H1 (cell line): ENCODE measurements around the gene DOCK3. TPM values are rescaled to one million over a fixed set of nuclear protein-coding genes. Genes with fewer than 3 reads are reported as not detected.

Source experiments
- CTCF ChIA-PET: fragments of 300-600 bp; sonication (Branson Sonifier 250); formaldehyde crosslinking; loops from one replicate; lab custom pipeline; 2021; ENCODE audit not compliant: partially characterized antibody; lab: Charles Lee
- POLR2A ChIA-PET: fragments of 300-600 bp; sonication (Branson Sonifier 250); formaldehyde crosslinking; loops from one replicate; lab custom pipeline; 2021; ENCODE audit warnings: inconsistent platforms; ENCODE audit not compliant: partially characterized antibody; lab: Charles Lee
- DNase-seq, 2 experiments: peaks; one replicate each; pipeline versions ENCODE4 v3.0.0 to v3.0.0-alpha.2; 2010 to 2022; ENCODE audit warnings: low spot score in 2 of 2, low read depth in 1 of 2, mixed read lengths in 1 of 2
- FAIRE-seq: peaks from 2 replicates; lab custom pipeline; 2011; peaks lifted over from hg19 to GRCh38; lab: Jason Lieb, UNC
- H2AFZ ChIP-seq: 2 replicates; pipeline ENCODE4 v1.8.1; 2012; ENCODE audit warnings: low read length, inconsistent platforms
- H2AK5ac ChIP-seq: 2 replicates; pipeline ENCODE4 v1.6.1; 2013; ENCODE audit warnings: low read depth, low read length
- H2BK120ac ChIP-seq: replicated peaks from 2 replicates; pipeline ENCODE3; 2013; ENCODE audit warnings: low read depth, low read length, inconsistent platforms
- H2BK12ac ChIP-seq: 2 replicates; pipeline ENCODE4 v1.6.1; 2013; ENCODE audit warnings: low read depth, low read length
- H2BK15ac ChIP-seq: 2 replicates; pipeline ENCODE4 v1.6.1; 2013; ENCODE audit warnings: low read length
- H2BK20ac ChIP-seq: 2 replicates; pipeline ENCODE4 v1.6.1; 2013; ENCODE audit warnings: low read length
- H2BK5ac ChIP-seq: 2 replicates; pipeline ENCODE4 v1.6.1; 2013; ENCODE audit warnings: low read depth, low read length
- H3K14ac ChIP-seq: 2 replicates; pipeline ENCODE4 v1.6.1; 2013; ENCODE audit warnings: inconsistent platforms; ENCODE audit not compliant: insufficient read length
- H3K18ac ChIP-seq: 2 replicates; pipeline ENCODE4 v1.6.1; 2013; ENCODE audit warnings: low read length; ENCODE audit errors: extremely low read depth
- H3K23ac ChIP-seq: 2 replicates; pipeline ENCODE4 v1.6.1; 2013; ENCODE audit warnings: inconsistent platforms; ENCODE audit not compliant: insufficient read length
- H3K23me2 ChIP-seq: 2 replicates; pipeline ENCODE4 v1.6.1; 2013; ENCODE audit warnings: low read depth, low read length
- H3K27ac ChIP-seq: 2 replicates; pipeline ENCODE4 v1.6.1; 2011; ENCODE audit warnings: low read depth, low read length, inconsistent platforms
- H3K27me3 ChIP-seq, 4 experiments: replicated peaks in 1 of 4; 1 replicate in 1 of 4; 2 replicates in 3 of 4; pipeline versions ENCODE4 v1.6.1 to v1.8.1; 2011 to 2013; ENCODE audit warnings: low read length in 3 of 4, mild to moderate bottlenecking in 3 of 4, inconsistent platforms in 2 of 4, mixed read lengths in 2 of 4, moderate library complexity in 1 of 4; ENCODE audit not compliant: control insufficient read depth in 3 of 4, insufficient read depth in 3 of 4; ENCODE audit errors: extremely low read depth in 1 of 4
- H3K36me3 ChIP-seq, 4 experiments: 2 replicates each; pipeline versions ENCODE4 v1.6.1 to v1.8.1; 2011 to 2013; ENCODE audit warnings: mild to moderate bottlenecking in 4 of 4, low read length in 3 of 4, moderate library complexity in 2 of 4, control low read depth in 1 of 4, inconsistent platforms in 1 of 4; ENCODE audit not compliant: insufficient read depth in 4 of 4, control insufficient read depth in 2 of 4
- H3K4ac ChIP-seq: replicated peaks from 2 replicates; pipeline ENCODE3; 2013; ENCODE audit warnings: low read length, low read depth, mixed read lengths, inconsistent platforms; ENCODE audit not compliant: insufficient read length
- H3K4me1 ChIP-seq, 4 experiments: replicated peaks in 1 of 4; 1 replicate in 1 of 4; 2 replicates in 3 of 4; pipeline versions ENCODE4 v1.6.1 to v1.8.1; 2011 to 2013; ENCODE audit warnings: low read length in 3 of 4, inconsistent platforms in 2 of 4, mixed read lengths in 1 of 4; ENCODE audit not compliant: insufficient read depth in 4 of 4, control insufficient read depth in 3 of 4
- H3K4me2 ChIP-seq, 2 experiments: 2 replicates each; pipeline versions ENCODE4 v1.6.1 to v1.8.1; 2011 to 2013; ENCODE audit warnings: low read depth in 2 of 2, low read length in 2 of 2, control low read depth in 1 of 2, inconsistent platforms in 1 of 2, mild to moderate bottlenecking in 1 of 2; ENCODE audit not compliant: insufficient read depth in 1 of 2
- H3K4me3 ChIP-seq, 4 experiments: fragments of 200-600, 300-600 bp in 1 of 4; sonication (generic), shearing (Covaris generic), sonication (Bioruptor Twin) in 1 of 4; 2 replicates each; pipeline versions ENCODE4 v1.5.1 to v1.8.1; 2011 to 2016; ENCODE audit warnings: low read length in 4 of 4, low read depth in 3 of 4, control low read depth in 2 of 4, inconsistent platforms in 2 of 4, mild to moderate bottlenecking in 2 of 4, mixed read lengths in 1 of 4, moderate library complexity in 1 of 4; ENCODE audit not compliant: insufficient read depth in 2 of 4; ENCODE audit errors: extremely low read depth in 1 of 4
- H3K56ac ChIP-seq: replicated peaks from 2 replicates; pipeline ENCODE3; 2013; ENCODE audit warnings: low read depth, mild to moderate bottlenecking, mixed read lengths, low read length, inconsistent platforms; ENCODE audit not compliant: insufficient read length
- H3K79me1 ChIP-seq: 2 replicates; pipeline ENCODE4 v1.6.1; 2013; ENCODE audit warnings: low read depth, low read length, control low read depth
- H3K79me2 ChIP-seq, 2 experiments: 2 replicates each; pipeline versions ENCODE4 v1.6.1 to v1.8.1; 2012 to 2013; ENCODE audit warnings: low read length in 2 of 2, mild to moderate bottlenecking in 2 of 2, inconsistent platforms in 1 of 2; ENCODE audit not compliant: insufficient read depth in 2 of 2, control insufficient read depth in 1 of 2
- H3K9ac ChIP-seq, 4 experiments: replicated peaks in 1 of 4; 1 replicate in 1 of 4; 2 replicates in 3 of 4; pipeline versions ENCODE4 v1.6.1 to v1.8.1; 2011 to 2013; ENCODE audit warnings: low read depth in 3 of 4, low read length in 3 of 4, control low read depth in 2 of 4, mild to moderate bottlenecking in 2 of 4, moderate library complexity in 2 of 4, inconsistent platforms in 1 of 4; ENCODE audit errors: extremely low read depth in 1 of 4
- H3K9me3 ChIP-seq, 2 experiments: 2 replicates each; pipeline versions ENCODE4 v1.6.1 to v1.8.1; 2012 to 2013; ENCODE audit warnings: mild to moderate bottlenecking in 2 of 2, moderate library complexity in 2 of 2, control low read depth in 1 of 2, inconsistent platforms in 1 of 2, low read depth in 1 of 2, low read length in 1 of 2, mixed read lengths in 1 of 2; ENCODE audit not compliant: insufficient read depth in 2 of 2
- H4K20me1 ChIP-seq, 2 experiments: replicated peaks in 1 of 2; 2 replicates each; pipeline versions ENCODE3 to v1.8.1; 2011 to 2013; ENCODE audit warnings: inconsistent platforms in 2 of 2, low read length in 2 of 2, mild to moderate bottlenecking in 1 of 2; ENCODE audit not compliant: insufficient read depth in 2 of 2, control insufficient read depth in 1 of 2
- H4K5ac ChIP-seq: 2 replicates; pipeline ENCODE4 v1.6.1; 2013; ENCODE audit warnings: low read length, low read depth, mixed read lengths, inconsistent platforms; ENCODE audit not compliant: insufficient read length
- H4K8ac ChIP-seq: 2 replicates; pipeline ENCODE4 v1.8.0; 2013; ENCODE audit warnings: mild to moderate bottlenecking, moderate library complexity, low read length, inconsistent platforms; ENCODE audit not compliant: insufficient read depth; ENCODE audit errors: extremely low read depth
- H4K91ac ChIP-seq: replicated peaks from 2 replicates; pipeline ENCODE3; 2013; ENCODE audit warnings: low read length, mixed read lengths, inconsistent platforms; ENCODE audit not compliant: insufficient read length
- POLR2AphosphoS5 ChIP-seq: IDR thresholded peaks from 2 replicates; pipeline ENCODE4 v1.6.1; 2011; ENCODE audit warnings: low read depth, low read length
- ZNF274 ChIP-seq: IDR thresholded peaks from 2 replicates; pipeline ENCODE4 v1.7.0; 2012; ENCODE audit warnings: low read length, borderline replicate concordance; ENCODE audit errors: extremely low read depth
- WGBS, 2 experiments: shearing (Covaris generic) in 1 of 2; methylation state at CpG; one replicate each; pipeline versions ENCODE4 v1.1.6 to v1.1.7; 2013 to 2015; ENCODE audit warnings: low lambda C conversion rate in 2 of 2, mixed read lengths in 2 of 2, inconsistent platforms in 1 of 2, low coverage in 1 of 2, missing lambda C conversion rate in 1 of 2; ENCODE audit not compliant: insufficient replicate concordance in 2 of 2, insufficient coverage in 1 of 2, insufficient read length in 1 of 2; ENCODE audit errors: extremely low coverage in 1 of 2, missing lambda C conversion rate in 1 of 2; 5-methylcytosine and 5-hydroxymethylcytosine counted together
- polyA plus RNA-seq, 7 experiments: library from polyadenylated mRNA; depleted of rRNA in 3 of 7; stranded (reverse) in 5 of 7; unstranded in 2 of 7; fragments of >200 nt in 5 of 7; fragments of 200-250 nt in 2 of 7; gene quantifications; 1 replicate in 5 of 7; 2 replicates in 1 of 7; 4 replicates in 1 of 7; pipeline versions ENCODE4 v1.2.1 to v1.2.3, GENCODE V29; 2011 to 2013; ENCODE audit warnings: missing spikeins in 2 of 7, mixed read lengths in 2 of 7
- total RNA-seq: library from RNA; stranded (reverse); fragmentation: NEBNext Ultra II Directional; extraction: Animal tissue kit (Norgen Biotek cat#: 25700); gene quantifications from 2 replicates; pipeline ENCODE4 v1.2.1, GENCODE V29; 2021

Gene DOCK3
- total and polyA plus RNA-seq, 2 of the 8 experiments (the other 6 are each of a cell fraction or from before 2014, with no cell fraction given): 2.7 to 5.0 TPM

- Histone ChIP-seq H2BK15ac (no peak overlapping the region), H4K8ac (peak overlapping the region; percentile 32; the same call in 1 of the 2 replicates), H3K18ac (no peak overlapping the region), H3K4me3 (peak overlapping the region in 1 of 4 experiments; percentile 83; a peak in 2 of 8 replicates), H2BK20ac (no peak overlapping the region), H2AFZ (no peak overlapping the region), H2BK12ac (no peak overlapping the region), H4K5ac (no peak overlapping the region), H4K20me1 (peaks cover 38 to 42% of the 10 kb centered on the region in 2 experiments), H2BK120ac (no peak overlapping the region), H3K56ac (no peak overlapping the region), H3K9me3 (no peaks in the 10 kb centered on the region; a peak in 1 of 4 replicates), H3K79me2 (peaks cover 22 to 45% of the 10 kb centered on the region in 2 experiments), H2AK5ac (no peak overlapping the region), H3K27me3 (no peaks in the 10 kb centered on the region), H3K27ac (no peak overlapping the region), H2BK5ac (0 out of 2 replicates have a peak overlapping the region, but pooled peaks have one; percentile 25), H3K4me2 (peak overlapping the region; percentile 52 to 89; a peak in 2 of 4 replicates), H3K14ac (no peak overlapping the region), H3K23me2 (peaks cover 9% of the 10 kb centered on the region; the same call in 1 of the 2 replicates), H3K4me1 (peaks cover 0 to 23% (median 14%) of the 10 kb centered on the region in 4 experiments; a peak in 5 of 7 replicates), H3K4ac (no peak overlapping the region), H4K91ac (no peak overlapping the region), H3K9ac (no peak overlapping the region)
- POLR2A ChIA-PET: interaction anchor here (1.0 to 2.8 kb wide), 12 partner anchors 8 to 414 kb away, joined by 3 to 9 read pairs (median 6); partner anchors contain the start of genes DCAF1 and MANF
- FAIRE-seq (no peak), DNase-seq (no peak)
- CTCF ChIA-PET: interaction anchor here (1.1 to 2.2 kb wide), 7 partner anchors 10 to 778 kb away, joined by 3 to 8 read pairs (median 4); no protein-coding TSS in a partner anchor
- WGBS, 2 experiments: 91% methylated on average over 14 of the region's 17 CpGs; no CpG with 5 or more reads in 1 of the 2 experiments
- TF ChIP-seq POLR2AphosphoS5 (peak; percentile 36; the same call in 1 of the 2 replicates), ZNF274 (no peak)
- TF ChIP-seq, all 59 proteins: peak for 1
- H3K36me3 ChIP-seq: peaks cover 32 to 77% (median 43%) of the 10 kb centered on the region in 4 experiments
- peaks cover 17% of the 10 kb centered on the region for H3K79me1 ChIP-seq
- H3K23ac ChIP-seq: no peak overlapping the region
Measured at GRCh38 chr3:51393134-51393495, 718.4 kb downstream of the DOCK3 start.
